CD14-positive monocyte (primary cell): ENCODE results near the gene HMCN1. TPM values are rescaled to one million over a fixed set of nuclear protein-coding genes. Genes with fewer than 3 reads are reported as not detected.

Experiments
- DNase-seq, 3 donors: peaks; one replicate each; pipeline ENCODE4 v3.0.0-alpha.2; 2011 to 2022
- H2AFZ ChIP-seq: 2 replicates; pipeline ENCODE4 v1.6.0; 2012; ENCODE audit warnings: mild to moderate bottlenecking, low read depth, low read length, inconsistent platforms; ENCODE audit not compliant: insufficient read depth, poor library complexity, severe bottlenecking
- H3K27ac ChIP-seq, 2 donors: 1 replicate in 1 of 2; 2 replicates in 1 of 2; pipeline ENCODE4 v1.5.1; 2012 to 2013; ENCODE audit warnings: low read length in 2 of 2, control low read depth in 1 of 2, inconsistent platforms in 1 of 2, low read depth in 1 of 2, mild to moderate bottlenecking in 1 of 2
- H3K27me3 ChIP-seq, 2 donors: one replicate each; pipeline versions ENCODE4 v1.6.0 to v1.6.1; 2011 to 2013; ENCODE audit warnings: low read length in 2 of 2; ENCODE audit not compliant: control insufficient read depth in 2 of 2, insufficient read depth in 2 of 2
- H3K36me3 ChIP-seq, 2 donors: replicated peaks in 1 of 2; 1 replicate in 1 of 2; 2 replicates in 1 of 2; pipeline versions ENCODE4 v1.5.1 to v1.6.1; 2012 to 2013; ENCODE audit warnings: low read length in 2 of 2, control low read depth in 1 of 2, inconsistent platforms in 1 of 2, mild to moderate bottlenecking in 1 of 2; ENCODE audit not compliant: insufficient read depth in 2 of 2, control insufficient read depth in 1 of 2
- H3K4me1 ChIP-seq, 2 donors: 1 replicate in 1 of 2; 2 replicates in 1 of 2; pipeline versions ENCODE4 v1.5.1 to v1.6.1; 2012 to 2013; ENCODE audit warnings: low read length in 2 of 2, control low read depth in 1 of 2, inconsistent platforms in 1 of 2, mild to moderate bottlenecking in 1 of 2, moderate library complexity in 1 of 2; ENCODE audit not compliant: insufficient read depth in 2 of 2, control insufficient read depth in 1 of 2
- H3K4me2 ChIP-seq: replicated peaks from 2 replicates; pipeline ENCODE3; 2012; ENCODE audit warnings: low read length, moderate library complexity, mild to moderate bottlenecking; ENCODE audit not compliant: poor library complexity, severe bottlenecking; ENCODE audit errors: extremely low read depth
- H3K4me3 ChIP-seq, 3 experiments: fragments of 200-600 bp in 1 of 3; sonication (generic) in 1 of 3; replicated peaks in 1 of 3; 1 replicate in 2 of 3; 2 replicates in 1 of 3; pipeline ENCODE4 v1.5.1; 2011 to 2013; ENCODE audit warnings: low read length in 3 of 3, mild to moderate bottlenecking in 3 of 3, control low read depth in 2 of 3, low read depth in 2 of 3, inconsistent platforms in 1 of 3, moderate library complexity in 1 of 3
- H3K79me2 ChIP-seq: 2 replicates; pipeline ENCODE4 v1.6.0; 2012; ENCODE audit warnings: mild to moderate bottlenecking, control low read depth, inconsistent platforms, low read length, moderate library complexity; ENCODE audit not compliant: insufficient read depth
- H3K9ac ChIP-seq: 2 replicates; pipeline ENCODE4 v1.6.0; 2017; ENCODE audit warnings: low read length, mild to moderate bottlenecking; ENCODE audit not compliant: insufficient read depth, poor library complexity, severe bottlenecking
- H3K9me3 ChIP-seq, 2 donors: replicated peaks in 1 of 2; 1 replicate in 1 of 2; 2 replicates in 1 of 2; pipeline versions ENCODE4 v1.5.1 to v1.6.1; 2012 to 2013; ENCODE audit warnings: low read length in 2 of 2, control low read depth in 1 of 2; ENCODE audit not compliant: control insufficient read depth in 1 of 2, insufficient read depth in 1 of 2
- H4K20me1 ChIP-seq: 2 replicates; pipeline ENCODE4 v1.6.0; 2012; ENCODE audit warnings: mild to moderate bottlenecking, low read length, control low read depth, moderate library complexity; ENCODE audit not compliant: insufficient read depth
- H3K27ac Mint-ChIP-seq, 7 donors: one replicate each; pipeline ENCODE4 v1.8.0; 2020; ENCODE audit warnings: mild to moderate bottlenecking in 7 of 7, mixed read lengths in 7 of 7, moderate library complexity in 6 of 7, inconsistent platforms in 2 of 7
- H3K27me3 Mint-ChIP-seq, 3 donors: one replicate each; pipeline ENCODE4 v1.8.0; 2021 to 2022; ENCODE audit warnings: low read depth in 3 of 3, mild to moderate bottlenecking in 3 of 3, mixed read lengths in 3 of 3, moderate library complexity in 3 of 3, inconsistent platforms in 1 of 3
- H3K36me3 Mint-ChIP-seq, 2 donors: one replicate each; pipeline ENCODE4 v1.8.0; 2020; ENCODE audit warnings: mixed read lengths in 2 of 2, inconsistent platforms in 1 of 2, mild to moderate bottlenecking in 1 of 2
- H3K4me1 Mint-ChIP-seq: one replicate; pipeline ENCODE4 v1.8.0; 2020; ENCODE audit warnings: mild to moderate bottlenecking, mixed read lengths
- H3K4me3 Mint-ChIP-seq, 2 donors: one replicate each; pipeline ENCODE4 v1.8.0; 2020; ENCODE audit warnings: mild to moderate bottlenecking in 2 of 2, mixed read lengths in 2 of 2, moderate library complexity in 1 of 2
- H3K9me3 Mint-ChIP-seq, 7 donors: one replicate each; pipeline ENCODE4 v1.8.0; 2020 to 2022; ENCODE audit warnings: mixed read lengths in 7 of 7, mild to moderate bottlenecking in 6 of 7, moderate library complexity in 6 of 7, inconsistent platforms in 2 of 7
- WGBS: methylation state at CpG from one replicate; pipeline ENCODE4 v1.1.5; 2013; ENCODE audit warnings: missing lambda C conversion rate; ENCODE audit not compliant: insufficient coverage; 5-methylcytosine and 5-hydroxymethylcytosine counted together
- intact Hi-C, 2 donors: fragments of 100-400 bp; cut with micrococcal nuclease; formaldehyde crosslinking; loops; one replicate each; pipeline versions ENCODE4 v1.15.0 to v1.15.1; 2023
- polyA plus RNA-seq, 3 donors: library from polyadenylated mRNA; depleted of rRNA in 1 of 3; unstranded in 2 of 3; stranded (reverse) in 1 of 3; fragments of 300-500 nt in 2 of 3; fragments of >200 nt in 1 of 3; fragmentation: Illumina TruSeq in 2 of 3; gene quantifications; 1 replicate in 2 of 3; 2 replicates in 1 of 3; pipeline ENCODE4 v1.2.3, GENCODE V29; 2012 to 2021
- TF ChIP-seq, protein P1 (sequence below): fragments of 200-600 bp; IDR thresholded peaks from one replicate; pipeline ENCODE4 v1.8.0; 2022; ENCODE audit warnings: antibody characterized with exemption, mild to moderate bottlenecking

Gene HMCN1
- polyA plus RNA-seq, 3 donors, result not detected

DNA sequence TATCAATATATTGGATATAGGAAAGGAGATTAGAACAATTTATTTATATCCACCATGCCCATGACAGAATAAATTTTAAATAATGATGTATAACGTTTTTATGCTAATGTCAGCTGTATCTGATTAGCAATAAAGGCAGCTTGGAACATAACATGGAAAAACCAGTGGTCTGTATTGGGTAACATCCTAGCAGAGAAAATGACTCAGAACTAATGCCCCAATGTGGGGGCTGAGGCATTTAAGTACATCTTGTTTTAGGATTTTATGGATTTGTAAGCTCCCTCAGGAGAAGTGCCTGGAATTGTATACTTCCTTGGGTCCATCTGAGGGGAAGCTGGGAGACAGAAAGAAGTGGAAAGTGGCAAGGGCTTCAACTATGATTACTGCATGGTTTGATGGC, 82.3 kb downstream of the HMCN1 start:
- intact Hi-C loops, result no loop called here

DNA sequence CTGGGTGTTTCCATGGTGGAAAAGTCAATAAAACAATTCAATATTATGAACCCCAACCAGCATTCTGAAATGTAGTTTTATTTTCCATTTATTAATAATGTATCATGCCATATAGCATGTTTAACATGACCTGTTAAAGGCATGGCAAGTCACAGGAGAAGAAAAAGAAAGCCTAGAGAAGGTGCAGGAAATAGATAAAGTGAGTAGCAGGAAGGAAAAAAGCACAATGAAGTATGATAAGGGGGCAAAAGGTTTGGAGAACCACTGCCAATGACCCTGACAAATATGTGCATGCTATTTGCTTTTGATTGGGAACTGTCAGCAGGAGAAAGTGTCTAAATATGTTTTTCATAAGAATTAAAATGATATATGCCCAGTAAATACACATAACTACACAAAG, 85.6 kb downstream of the HMCN1 start:
- H3K4me1 ChIP-seq, result no peaks in the 10 kb centered on the region
- Mint-ChIP-seq H3K27me3 (peaks cover 0 to 4% (median 0%) of the 10 kb centered on the region in 3 donors), H3K36me3 (no peaks in the 10 kb centered on the region), H3K9me3 (peaks cover 0 to 3% (median 0%) of the 10 kb centered on the region in 7 donors), H3K27ac (no peak overlapping the region), H3K4me1 (no peaks in the 10 kb centered on the region), H3K4me3 (no peak overlapping the region)
- no peak overlapping the region for H3K9ac ChIP-seq
- no peaks in the 10 kb centered on the region for H3K79me2 ChIP-seq
- no peak overlapping the region for H2AFZ ChIP-seq
- TF ChIP-seq, protein P1, sequence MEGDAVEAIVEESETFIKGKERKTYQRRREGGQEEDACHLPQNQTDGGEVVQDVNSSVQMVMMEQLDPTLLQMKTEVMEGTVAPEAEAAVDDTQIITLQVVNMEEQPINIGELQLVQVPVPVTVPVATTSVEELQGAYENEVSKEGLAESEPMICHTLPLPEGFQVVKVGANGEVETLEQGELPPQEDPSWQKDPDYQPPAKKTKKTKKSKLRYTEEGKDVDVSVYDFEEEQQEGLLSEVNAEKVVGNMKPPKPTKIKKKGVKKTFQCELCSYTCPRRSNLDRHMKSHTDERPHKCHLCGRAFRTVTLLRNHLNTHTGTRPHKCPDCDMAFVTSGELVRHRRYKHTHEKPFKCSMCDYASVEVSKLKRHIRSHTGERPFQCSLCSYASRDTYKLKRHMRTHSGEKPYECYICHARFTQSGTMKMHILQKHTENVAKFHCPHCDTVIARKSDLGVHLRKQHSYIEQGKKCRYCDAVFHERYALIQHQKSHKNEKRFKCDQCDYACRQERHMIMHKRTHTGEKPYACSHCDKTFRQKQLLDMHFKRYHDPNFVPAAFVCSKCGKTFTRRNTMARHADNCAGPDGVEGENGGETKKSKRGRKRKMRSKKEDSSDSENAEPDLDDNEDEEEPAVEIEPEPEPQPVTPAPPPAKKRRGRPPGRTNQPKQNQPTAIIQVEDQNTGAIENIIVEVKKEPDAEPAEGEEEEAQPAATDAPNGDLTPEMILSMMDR, result no peak
- no peaks in the 10 kb centered on the region for H3K9me3 ChIP-seq
- no peak overlapping the region for H3K4me3 ChIP-seq
- no peak overlapping the region for H3K27ac ChIP-seq
- no peaks in the 10 kb centered on the region for H3K27me3 ChIP-seq
- no peaks in the 10 kb centered on the region for H3K36me3 ChIP-seq
- no peak for DNase-seq
- intact Hi-C loops, result no loop called here
- no peak overlapping the region for H3K4me2 ChIP-seq
- no peaks in the 10 kb centered on the region for H4K20me1 ChIP-seq

More for the DNA sequence above, 82.3 kb downstream of the HMCN1 start:
- Mint-ChIP-seq H3K27ac (no peak overlapping the region), H3K9me3 (peaks cover 0 to 3% (median 0%) of the 10 kb centered on the region in 7 donors), H3K4me1 (no peaks in the 10 kb centered on the region), H3K4me3 (no peak overlapping the region), H3K36me3 (no peaks in the 10 kb centered on the region), H3K27me3 (peaks cover 0 to 4% (median 0%) of the 10 kb centered on the region in 3 donors)
- no peak for DNase-seq
- no peaks in the 10 kb centered on the region for H3K9me3 ChIP-seq
- TF ChIP-seq, protein P1, result no peak
- H3K4me1 ChIP-seq, result no peaks in the 10 kb centered on the region
- no peaks in the 10 kb centered on the region for H3K27me3 ChIP-seq
- no peak overlapping the region for H3K9ac ChIP-seq
- no peak overlapping the region for H2AFZ ChIP-seq
- H3K4me3 ChIP-seq, result no peak overlapping the region
- no peaks in the 10 kb centered on the region for H3K36me3 ChIP-seq
- H3K4me2 ChIP-seq, result no peak overlapping the region
- WGBS, result no CpG with 5 or more reads among the region's 1 CpG
- H3K27ac ChIP-seq, result no peak overlapping the region
- no peaks in the 10 kb centered on the region for H4K20me1 ChIP-seq
- no peaks in the 10 kb centered on the region for H3K79me2 ChIP-seq
